WERI-Rb-1 (cell line): ENCODE results near the gene NTNG1.

Experiments
- DNase-seq: peaks from one replicate; pipeline ENCODE4 v3.0.0-alpha.2; 2020
- H3K27ac ChIP-seq: fragments of 250-450 bp; sonication (Bioruptor Pico); 2 replicates; pipeline ENCODE4 v1.5.1; 2020; ENCODE audit warnings: mild to moderate bottlenecking, moderate library complexity
- H3K27me3 ChIP-seq: fragments of 250-450 bp; sonication (Bioruptor Pico); 2 replicates; pipeline ENCODE4 v1.5.1; 2021; ENCODE audit warnings: mild to moderate bottlenecking, low read depth, moderate library complexity; ENCODE audit not compliant: insufficient read depth, severe bottlenecking
- H3K36me3 ChIP-seq: fragments of 250-450 bp; sonication (Bioruptor Pico); 2 replicates; pipeline ENCODE4 v1.5.1; 2020; ENCODE audit warnings: mild to moderate bottlenecking, moderate library complexity
- H3K4me3 ChIP-seq: 2 replicates; pipeline ENCODE4 v1.5.1; 2011; ENCODE audit warnings: low read depth, mild to moderate bottlenecking, control low read depth, low read length
- H3K9me3 ChIP-seq: fragments of 250-450 bp; sonication (Bioruptor Pico); 2 replicates; pipeline ENCODE4 v1.5.1; 2021; ENCODE audit warnings: mild to moderate bottlenecking, moderate library complexity; ENCODE audit not compliant: severe bottlenecking
- CTCF ChIP-seq: IDR thresholded peaks from 2 replicates; pipeline ENCODE4 v1.5.1; 2011; ENCODE audit warnings: low read depth, mild to moderate bottlenecking, control low read depth, inconsistent platforms, low read length

Gene NTNG1

GRCh38 chr1:107389410-107390396 is 248.9 kb downstream of the NTNG1 start:
- no peaks in the 10 kb centered on the region for H3K36me3 ChIP-seq
- no peak overlapping the region for H3K4me3 ChIP-seq
- TF ChIP-seq CTCF = no peak
- peaks cover 3% of the 10 kb centered on the region for H3K9me3 ChIP-seq
- H3K27me3 ChIP-seq = no peaks in the 10 kb centered on the region
- H3K27ac ChIP-seq = no peak overlapping the region
- no peak for DNase-seq

GRCh38 chr1:107394301-107394700 is 253.5 kb downstream of the NTNG1 start:
- no peak for DNase-seq
- no peaks in the 10 kb centered on the region for H3K27me3 ChIP-seq
- no peak for TF ChIP-seq CTCF
- peaks cover 3% of the 10 kb centered on the region for H3K9me3 ChIP-seq
- no peak overlapping the region for H3K4me3 ChIP-seq
- no peak overlapping the region for H3K27ac ChIP-seq
- no peaks in the 10 kb centered on the region for H3K36me3 ChIP-seq

GRCh38 chr1:107401704-107402103 is 260.9 kb downstream of the NTNG1 start:
- H3K36me3 ChIP-seq = no peaks in the 10 kb centered on the region
- no peaks in the 10 kb centered on the region for H3K9me3 ChIP-seq
- no peaks in the 10 kb centered on the region for H3K27me3 ChIP-seq
- no peak for TF ChIP-seq CTCF
- no peak for DNase-seq
- no peak overlapping the region for H3K4me3 ChIP-seq
- no peak overlapping the region for H3K27ac ChIP-seq

GRCh38 chr1:107404756-107405155 is 263.9 kb downstream of the NTNG1 start:
- no peak for TF ChIP-seq CTCF
- Histone ChIP-seq H3K4me3 (no peak overlapping the region), H3K27ac (no peak overlapping the region), H3K36me3 (no peaks in the 10 kb centered on the region), H3K9me3 (no peaks in the 10 kb centered on the region), H3K27me3 (no peaks in the 10 kb centered on the region)
- no peak for DNase-seq

GRCh38 chr1:107405236-107405635 is 264.4 kb downstream of the NTNG1 start:
- no peak overlapping the region for H3K27ac ChIP-seq
- TF ChIP-seq CTCF = no peak
- no peaks in the 10 kb centered on the region for H3K9me3 ChIP-seq
- no peaks in the 10 kb centered on the region for H3K27me3 ChIP-seq
- no peak for DNase-seq
- H3K4me3 ChIP-seq = no peak overlapping the region
- no peaks in the 10 kb centered on the region for H3K36me3 ChIP-seq
